HEK293 (cell line): ENCODE data around the gene CRYBG1.

Experiments
- CTCF ChIA-PET: fragments of 350-600 bp; formaldehyde crosslinking; extraction: SDS; loops from one replicate; lab custom pipeline; 2021; ENCODE audit warnings: antibody characterized with exemption; lab: Yijun Ruan, JAX
- POLR2A ChIA-PET: fragments of 300-600 bp; formaldehyde crosslinking; extraction: SDS; loops from one replicate; lab custom pipeline; 2020; ENCODE audit warnings: antibody characterized with exemption, inconsistent platforms; lab: Yijun Ruan, JAX
- H3K27ac ChIP-seq: fragments of 200-500 bp; sonication (Bioruptor generic); 2 replicates; pipeline ENCODE4 v1.5.1; 2014; ENCODE audit warnings: low read depth, low read length, control low read depth, inconsistent platforms; ENCODE audit errors: extremely low read depth
- H3K36me3 ChIP-seq, 2 experiments: fragments of 200-500 bp in 1 of 2; sonication (Bioruptor generic) in 1 of 2; 1 replicate in 1 of 2; 2 replicates in 1 of 2; pipeline ENCODE4 v1.5.1; 2014 to 2017; ENCODE audit warnings: inconsistent platforms in 2 of 2, low read length in 2 of 2; ENCODE audit not compliant: control insufficient read depth in 2 of 2, insufficient read depth in 1 of 2
- H3K4me1 ChIP-seq: fragments of 200-500 bp; sonication (Bioruptor generic); 2 replicates; pipeline ENCODE4 v1.5.1; 2014; ENCODE audit warnings: mild to moderate bottlenecking, low read length, inconsistent platforms; ENCODE audit not compliant: control insufficient read depth, insufficient read depth
- H3K4me3 ChIP-seq: 2 replicates; pipeline ENCODE4 v1.5.1; 2011; ENCODE audit warnings: low read depth, mild to moderate bottlenecking, control low read depth, low read length, moderate library complexity
- H3K9me3 ChIP-seq: fragments of 200-500 bp; sonication (Bioruptor generic); 2 replicates; pipeline ENCODE4 v1.5.1; 2014; ENCODE audit warnings: low read depth, low read length, inconsistent platforms; ENCODE audit not compliant: control insufficient read depth, insufficient read depth
- HOXD13 ChIP-seq: sonication (generic); formaldehyde crosslinking; IDR thresholded peaks from 2 replicates; pipeline ENCODE4 v1.8.0; 2022; ENCODE audit warnings: missing genetic modification reagents, borderline replicate concordance
- OVOL3 ChIP-seq: fragments of 450-650 bp; formaldehyde crosslinking; IDR thresholded peaks from 2 replicates; pipeline ENCODE4 v1.5.1; 2016; ENCODE audit warnings: missing biosample characterization, missing genetic modification characterization
- REPIN1 ChIP-seq: fragments of 450-650 bp; formaldehyde crosslinking; IDR thresholded peaks from 2 replicates; pipeline ENCODE4 v1.5.1; 2017; ENCODE audit warnings: missing biosample characterization, missing genetic modification characterization, low read depth
- TSHZ1 ChIP-seq: fragments of 450-650 bp; formaldehyde crosslinking; IDR thresholded peaks from 2 replicates; pipeline ENCODE4 v1.5.1; 2016; ENCODE audit warnings: missing biosample characterization, missing genetic modification characterization, borderline replicate concordance
- WT1 ChIP-seq: fragments of 450-650 bp; formaldehyde crosslinking; IDR thresholded peaks from 2 replicates; pipeline ENCODE4 v1.5.1; 2016; ENCODE audit warnings: missing biosample characterization, missing genetic modification characterization
- ZBTB1 ChIP-seq: fragments of 450-650 bp; formaldehyde crosslinking; IDR thresholded peaks from 2 replicates; pipeline ENCODE4 v1.5.1; 2016; ENCODE audit warnings: missing biosample characterization, missing genetic modification characterization
- ZBTB8A ChIP-seq: fragments of 450-650 bp; formaldehyde crosslinking; IDR thresholded peaks from 2 replicates; pipeline ENCODE4 v1.5.1; 2016; ENCODE audit warnings: missing biosample characterization, missing genetic modification characterization
- ZFHX2 ChIP-seq: fragments of 450-650 bp; formaldehyde crosslinking; conservative IDR thresholded peaks from 2 replicates; pipeline ENCODE4 v1.5.1; 2016; ENCODE audit warnings: missing biosample characterization, missing genetic modification characterization
- ZNF138 ChIP-seq: fragments of 450-650 bp; formaldehyde crosslinking; IDR thresholded peaks from 2 replicates; pipeline ENCODE4 v1.5.1; 2016; ENCODE audit warnings: missing biosample characterization, missing genetic modification characterization, borderline replicate concordance
- ZNF169 ChIP-seq: fragments of 450-650 bp; formaldehyde crosslinking; IDR thresholded peaks from 2 replicates; pipeline ENCODE4 v1.5.1; 2016; ENCODE audit warnings: missing biosample characterization, missing genetic modification characterization
- ZNF174 ChIP-seq: fragments of 450-650 bp; formaldehyde crosslinking; IDR thresholded peaks from 2 replicates; pipeline ENCODE4 v1.5.0; 2017; ENCODE audit warnings: missing biosample characterization, mild to moderate bottlenecking, missing genetic modification characterization
- ZNF354C ChIP-seq: fragments of 450-650 bp; formaldehyde crosslinking; IDR thresholded peaks from 2 replicates; pipeline ENCODE4 v1.5.1; 2016; ENCODE audit warnings: missing biosample characterization, missing genetic modification characterization, low read depth, borderline replicate concordance
- ZNF423 ChIP-seq: fragments of 450-650 bp; formaldehyde crosslinking; IDR thresholded peaks from 2 replicates; pipeline ENCODE4 v1.5.1; 2016; ENCODE audit warnings: missing biosample characterization, missing genetic modification characterization
- ZNF426 ChIP-seq: fragments of 450-650 bp; formaldehyde crosslinking; IDR thresholded peaks from 2 replicates; pipeline ENCODE4 v1.5.1; 2017; ENCODE audit warnings: missing biosample characterization, missing genetic modification characterization, mild to moderate bottlenecking, inconsistent platforms, moderate library complexity
- ZNF510 ChIP-seq: fragments of 450-650 bp; formaldehyde crosslinking; IDR thresholded peaks from 2 replicates; pipeline ENCODE4 v1.5.1; 2018; ENCODE audit warnings: mild to moderate bottlenecking, missing genetic modification characterization, missing biosample characterization; ENCODE audit not compliant: insufficient replicate concordance
- ZNF518A ChIP-seq: fragments of 450-650 bp; formaldehyde crosslinking; conservative IDR thresholded peaks from 2 replicates; pipeline ENCODE4 v1.5.1; 2016; ENCODE audit warnings: low read depth, missing biosample characterization, missing genetic modification characterization
- ZNF529 ChIP-seq: fragments of 450-650 bp; formaldehyde crosslinking; IDR thresholded peaks from 2 replicates; pipeline ENCODE4 v1.5.1; 2017; ENCODE audit warnings: missing genetic modification characterization, missing biosample characterization; ENCODE audit not compliant: insufficient replicate concordance
- ZNF549 ChIP-seq: fragments of 450-650 bp; IDR thresholded peaks from 2 replicates; pipeline ENCODE4 v1.5.1; 2018; ENCODE audit warnings: missing biosample characterization, missing genetic modification characterization, mild to moderate bottlenecking, inconsistent platforms, moderate library complexity
- ZNF561 ChIP-seq: fragments of 450-650 bp; IDR thresholded peaks from 2 replicates; pipeline ENCODE4 v1.5.1; 2018; ENCODE audit warnings: missing biosample characterization, missing genetic modification characterization, borderline replicate concordance
- ZNF624 ChIP-seq: fragments of 450-650 bp; formaldehyde crosslinking; IDR thresholded peaks from 2 replicates; pipeline ENCODE4 v1.5.1; 2017; ENCODE audit warnings: missing biosample characterization, missing genetic modification characterization
- ZNF660 ChIP-seq: fragments of 450-650 bp; IDR thresholded peaks from 2 replicates; pipeline ENCODE4 v1.5.1; 2018; ENCODE audit warnings: missing biosample characterization, mild to moderate bottlenecking, missing genetic modification characterization
- ZNF701 ChIP-seq: fragments of 450-650 bp; formaldehyde crosslinking; IDR thresholded peaks from 2 replicates; pipeline ENCODE4 v1.5.1; 2016; ENCODE audit warnings: missing biosample characterization, missing genetic modification characterization
- ZNF76 ChIP-seq: fragments of 450-650 bp; formaldehyde crosslinking; IDR thresholded peaks from 2 replicates; pipeline ENCODE4; 2016; ENCODE audit warnings: low read depth, missing biosample characterization, missing genetic modification characterization, borderline replicate concordance
- ZNF776 ChIP-seq: fragments of 450-650 bp; formaldehyde crosslinking; IDR thresholded peaks from 2 replicates; pipeline ENCODE4 v1.5.0; 2017; ENCODE audit warnings: missing biosample characterization, missing genetic modification characterization, borderline replicate concordance
- ZNF792 ChIP-seq: fragments of 450-650 bp; formaldehyde crosslinking; IDR thresholded peaks from 2 replicates; pipeline ENCODE4 v1.5.1; 2016; ENCODE audit warnings: missing biosample characterization, missing genetic modification characterization

Gene CRYBG1

GRCh38 chr6:106452628-106453027 lies 92.1 kb downstream of the CRYBG1 start:
- POLR2A ChIA-PET = no interaction called here
- H3K36me3 ChIP-seq = no peaks in the 10 kb centered on the region
- no peak overlapping the region for H3K4me3 ChIP-seq
- no peak for TF ChIP-seq ZNF354C
- no peak for TF ChIP-seq OVOL3 (tag by site-specific recombination)
- no peak for TF ChIP-seq ZNF701
- no peak for TF ChIP-seq ZNF423 (tag by site-specific recombination)
- no peak for TF ChIP-seq WT1 (tag by site-specific recombination)
- TF ChIP-seq HOXD13 (CRISPR knock-in tag) = no peak
- H3K27ac ChIP-seq = no peak overlapping the region
- H3K4me1 ChIP-seq = no peaks in the 10 kb centered on the region
- no peaks in the 10 kb centered on the region for H3K9me3 ChIP-seq
- CTCF ChIA-PET = interaction anchor here (0.8 to 3.7 kb wide), 6 partner anchors 13 to 527 kb away, joined by 3 to 17 read pairs (median 4); no protein-coding TSS in a partner anchor

GRCh38 chr6:106453756-106454367 lies 93.3 kb downstream of the CRYBG1 start:
- no peaks in the 10 kb centered on the region for H3K4me1 ChIP-seq
- no peak overlapping the region for H3K4me3 ChIP-seq
- H3K27ac ChIP-seq = no peak overlapping the region
- no peaks in the 10 kb centered on the region for H3K36me3 ChIP-seq
- ChIA-PET POLR2A (no interaction called here), CTCF (interaction anchor here (0.7 to 3.7 kb wide), 6 partner anchors 9 to 677 kb away, joined by 3 to 17 read pairs (median 4); no protein-coding TSS in a partner anchor)
- no peak for TF ChIP-seq ZNF169 (tag by site-specific recombination)
- TF ChIP-seq ZNF138 = no peak
- TF ChIP-seq ZNF660 = no peak
- TF ChIP-seq ZNF426 (tag by site-specific recombination) = no peak
- TF ChIP-seq ZNF518A (tag by site-specific recombination) = no peak
- no peak for TF ChIP-seq ZFHX2 (tag by site-specific recombination)
- no peak for TF ChIP-seq ZNF510 (tag by site-specific recombination)
- TF ChIP-seq ZNF624 (tag by site-specific recombination) = no peak
- no peak for TF ChIP-seq ZNF792 (tag by site-specific recombination)
- TF ChIP-seq REPIN1 (tag by site-specific recombination) = no peak
- TF ChIP-seq ZNF561 = no peak
- TF ChIP-seq ZNF776 = no peak
- TF ChIP-seq ZNF174 (tag by site-specific recombination) = no peak
- TF ChIP-seq TSHZ1 = no peak
- no peak for TF ChIP-seq ZNF701
- TF ChIP-seq ZBTB1 (tag by site-specific recombination) = no peak
- TF ChIP-seq ZNF549 = no peak
- TF ChIP-seq ZBTB8A = no peak
- TF ChIP-seq ZNF76 (tag by site-specific recombination) = no peak
- no peak for TF ChIP-seq ZNF529 (tag by site-specific recombination)
- H3K9me3 ChIP-seq = no peaks in the 10 kb centered on the region
